GM18508 (cell line): ENCODE data around the gene CHGA.

Source experiments
- ATAC-seq: cut with Tn5 transposase; IDR thresholded peaks from one replicate; pipeline ENCODE4 v1.9.1; 2021; ENCODE audit warnings: moderate number of reproducible peaks; ENCODE audit not compliant: insufficient read depth, unreplicated experiment

The CHGA gene

DNA sequence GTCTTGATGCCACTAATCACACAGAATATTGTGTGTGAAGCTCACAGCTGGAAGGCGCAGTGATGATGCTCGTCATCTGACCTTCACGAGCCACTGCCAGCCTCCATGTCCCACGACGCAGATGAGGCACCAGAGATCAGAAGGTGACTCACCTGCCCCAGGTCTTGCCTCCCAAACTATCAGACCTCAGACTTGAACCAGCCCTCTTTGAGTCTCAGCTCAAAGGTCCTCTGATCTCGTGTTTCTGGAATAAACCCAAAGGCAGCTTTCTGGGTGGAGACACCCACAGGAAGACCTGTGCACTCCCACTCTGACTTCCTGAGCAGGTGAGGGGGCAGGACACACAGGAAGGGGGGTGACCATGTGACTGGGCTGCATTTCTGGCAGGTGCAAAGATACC lies 19.6 kb upstream of the CHGA start:
- no peak for ATAC-seq

DNA sequence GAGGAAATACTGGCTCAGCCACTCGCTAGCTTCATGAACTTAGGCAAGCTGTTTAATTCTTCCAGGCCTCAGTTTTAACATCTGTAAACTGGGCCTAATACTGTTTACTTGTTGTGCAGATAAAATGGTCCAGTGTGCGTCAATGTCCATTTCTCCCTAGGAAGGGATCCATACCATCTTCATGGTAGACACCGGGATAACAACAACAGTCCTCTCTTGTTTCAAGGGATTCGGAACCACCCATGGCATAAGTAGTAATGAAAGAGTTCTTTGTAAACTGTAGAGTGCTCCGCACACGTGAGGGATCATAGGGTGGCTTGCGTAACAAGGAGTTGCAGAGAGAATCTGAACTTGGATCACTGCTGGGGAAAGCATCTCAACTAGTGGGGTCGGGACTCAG lies 17.3 kb upstream of the CHGA start:
- no peak for ATAC-seq

DNA sequence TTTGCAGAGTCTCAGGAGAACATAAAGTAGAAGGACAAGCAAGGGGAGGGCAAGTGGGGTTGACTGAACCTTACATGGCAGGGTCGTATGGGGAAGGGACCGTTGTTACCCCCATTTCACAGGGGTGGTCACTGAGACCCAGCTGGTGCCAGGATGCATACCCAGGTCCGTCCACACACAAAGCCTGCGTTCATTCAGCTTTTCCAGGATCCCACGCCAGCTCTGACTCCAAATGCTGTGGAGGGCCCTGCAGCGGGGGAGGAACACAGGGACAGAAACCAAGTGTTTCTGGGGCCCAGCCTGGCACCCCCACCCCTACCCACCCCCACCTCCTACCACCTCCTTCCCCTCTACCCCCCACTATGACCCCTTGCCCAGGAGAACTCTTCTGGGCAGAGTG lies 16.5 kb upstream of the CHGA start:
- ATAC-seq = no peak

DNA sequence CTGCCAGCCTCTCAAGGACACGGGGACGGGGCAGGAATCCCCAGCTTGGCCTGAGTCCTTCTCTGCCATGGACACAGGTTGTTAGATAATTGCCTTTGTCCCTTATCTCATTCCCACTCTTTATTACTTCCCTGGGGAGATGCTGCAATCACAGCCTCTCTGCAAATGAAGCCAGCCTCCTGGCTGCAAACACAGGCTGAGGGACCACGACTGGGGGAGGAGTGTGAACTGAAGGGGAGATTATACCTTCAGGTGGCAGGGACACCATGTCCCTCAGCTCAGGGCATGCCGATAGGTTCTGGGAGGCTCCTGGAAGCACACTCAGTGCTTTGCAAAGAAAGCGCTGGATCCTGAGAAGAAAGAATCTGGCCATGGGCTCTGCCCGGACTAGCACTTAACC lies 16.1 kb upstream of the CHGA start:
- ATAC-seq = no peak

DNA sequence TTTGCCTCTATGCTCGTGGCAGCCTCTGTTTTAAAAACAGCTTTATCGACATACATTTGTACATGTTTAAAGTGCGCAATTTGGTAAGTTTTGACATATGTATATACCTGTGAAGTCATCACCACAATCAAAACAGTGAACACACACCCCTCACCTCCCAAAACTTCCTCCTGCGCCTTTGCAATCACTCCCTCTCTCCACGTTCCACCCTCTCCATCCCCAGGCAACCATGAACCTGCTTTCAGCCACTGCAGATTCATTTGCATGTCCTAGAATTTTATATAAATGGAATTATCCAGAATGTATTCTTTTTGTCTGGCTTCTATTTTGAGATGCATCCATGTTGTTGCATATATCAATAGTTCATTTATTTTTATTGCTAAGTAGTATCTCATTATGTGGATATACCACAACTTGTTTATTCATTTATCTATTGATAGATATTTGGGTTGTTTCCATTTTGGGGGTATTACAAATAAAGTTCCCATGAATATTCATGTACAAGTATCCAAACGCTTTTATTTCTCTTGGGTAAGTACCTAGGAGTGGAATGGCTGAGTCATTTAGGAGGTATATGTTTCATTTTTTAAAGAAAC lies 15.5 kb upstream of the CHGA start:
- no peak for ATAC-seq

DNA sequence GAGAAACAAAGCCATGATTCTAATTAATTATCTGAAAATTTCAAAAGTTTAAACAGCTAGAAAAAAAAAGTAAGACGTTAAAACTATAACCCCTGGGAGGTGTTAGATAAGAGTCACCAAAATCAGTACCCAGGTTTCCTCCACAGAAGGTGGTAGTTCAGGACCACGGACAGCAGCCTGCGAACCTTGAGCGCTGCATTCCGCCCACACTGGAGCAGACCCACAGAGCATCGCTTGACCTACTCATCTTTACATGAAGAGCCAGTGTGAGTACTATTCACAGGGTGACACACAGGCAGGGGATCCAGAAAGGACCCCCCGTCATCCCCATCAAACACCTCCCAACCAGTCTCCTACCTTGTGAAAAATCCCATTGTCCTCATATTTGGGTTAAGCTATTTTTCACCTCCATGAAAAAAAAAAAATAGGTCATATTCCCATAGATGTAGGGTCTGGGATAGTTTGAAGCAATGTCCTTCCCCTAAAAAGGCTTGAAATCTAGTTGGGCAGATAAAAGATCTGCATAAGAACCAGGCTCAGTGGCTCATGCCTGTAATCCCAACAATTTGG lies 8.8 kb upstream of the CHGA start:
- no peak for ATAC-seq

DNA sequence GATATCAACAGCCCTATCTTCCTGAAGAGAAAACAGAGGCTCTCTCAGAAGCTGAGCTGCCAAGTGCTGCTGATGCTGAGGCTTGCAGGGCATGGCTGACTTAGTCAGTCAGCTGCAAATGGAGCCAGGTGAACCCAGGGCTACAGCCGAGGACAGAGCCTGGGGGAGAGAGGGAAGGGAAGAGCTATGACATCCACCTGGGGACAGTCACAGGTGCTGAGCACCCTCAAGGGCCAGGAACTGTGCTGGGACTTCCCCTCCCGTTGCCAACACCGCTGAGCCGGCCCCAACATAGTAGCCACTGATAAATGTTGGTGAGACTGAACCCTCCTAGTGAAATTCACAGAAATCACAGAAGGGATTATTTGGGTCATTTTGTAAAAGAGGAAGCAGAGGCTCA lies 6.7 kb upstream of the CHGA start:
- ATAC-seq = no peak

DNA sequence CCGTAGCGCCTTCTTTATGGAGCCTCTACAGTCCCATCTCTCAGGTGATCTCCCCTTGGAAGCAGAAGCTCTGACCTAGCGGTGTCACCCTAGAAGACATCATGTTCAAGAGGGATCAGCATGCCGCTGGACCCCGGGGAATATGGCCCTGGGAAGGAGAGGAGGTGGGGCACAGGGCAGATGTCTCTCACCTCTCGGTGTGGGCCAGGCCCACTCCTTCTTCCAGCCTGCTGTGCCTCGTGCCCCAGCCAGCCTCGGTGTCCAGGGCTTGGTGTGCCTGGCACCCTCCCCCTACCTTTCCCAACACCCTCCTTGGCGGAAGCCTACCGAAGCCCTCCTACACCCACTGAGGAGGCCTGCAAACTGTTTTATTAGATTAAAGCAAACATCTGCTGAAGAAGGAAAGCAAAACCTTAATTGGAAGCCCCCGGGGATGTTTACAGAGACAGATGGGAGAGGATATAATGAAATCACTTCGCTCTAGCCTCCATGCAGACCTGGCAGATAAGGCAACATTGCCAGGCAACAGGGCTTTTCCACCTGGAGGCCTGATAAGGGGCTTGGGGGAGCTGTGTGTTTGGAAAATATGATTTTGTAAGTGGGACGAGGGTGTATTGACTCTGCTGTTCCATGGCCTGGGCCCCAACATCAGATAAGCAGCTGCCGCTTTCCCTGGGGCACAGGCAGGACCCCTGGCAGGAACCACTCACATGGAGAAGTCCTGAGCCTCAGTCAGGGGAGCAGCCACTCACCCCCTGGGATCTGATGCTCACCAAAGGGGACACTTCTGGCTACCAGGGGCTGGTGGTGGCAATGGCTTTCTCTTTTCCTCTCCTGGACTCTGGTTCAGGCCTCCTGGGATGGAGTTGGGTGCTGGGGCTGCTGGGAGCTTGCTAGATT lies 5.7 kb upstream of the CHGA start:
- no peak for ATAC-seq

DNA sequence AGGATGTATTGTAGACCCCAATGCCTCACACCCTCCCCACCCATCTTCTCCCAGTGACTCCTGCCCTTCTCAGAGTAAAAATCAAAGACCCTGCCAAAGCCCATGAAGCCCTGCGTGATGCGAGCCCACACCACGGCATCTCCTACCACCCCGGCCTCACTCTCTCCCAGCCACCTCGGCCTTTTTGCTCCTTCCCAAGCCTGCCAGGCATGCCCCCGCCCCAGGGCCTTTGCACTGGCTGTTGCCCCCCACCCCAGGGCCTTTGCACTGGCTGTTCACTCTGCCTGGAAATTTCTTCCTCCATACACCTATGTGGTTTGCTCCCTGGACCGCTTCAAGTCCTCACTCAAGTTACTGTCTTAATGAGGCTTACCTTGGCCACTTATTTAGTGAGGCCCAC lies 5.0 kb upstream of the CHGA start:
- ATAC-seq = no peak

DNA sequence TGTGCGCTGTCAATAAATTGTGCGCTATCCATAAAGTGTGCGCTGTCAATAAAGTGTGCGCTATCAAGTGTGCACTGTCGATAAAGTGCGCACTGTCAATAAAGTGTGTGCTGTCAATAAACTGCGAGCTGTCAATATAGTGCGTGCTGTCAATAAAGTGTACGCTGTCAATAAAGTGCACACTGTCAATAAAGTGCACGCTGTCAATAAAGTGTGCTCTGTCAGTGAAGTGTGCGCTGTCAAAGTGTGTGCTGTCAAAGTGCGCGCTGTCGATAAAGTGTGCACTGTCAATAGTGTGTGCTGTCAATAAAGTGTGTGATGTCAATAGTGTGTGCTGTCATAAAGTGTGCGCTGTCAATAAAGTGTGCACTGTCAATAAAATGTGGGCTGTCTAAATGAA lies 2.9 kb upstream of the CHGA start:
- ATAC-seq = no peak

DNA sequence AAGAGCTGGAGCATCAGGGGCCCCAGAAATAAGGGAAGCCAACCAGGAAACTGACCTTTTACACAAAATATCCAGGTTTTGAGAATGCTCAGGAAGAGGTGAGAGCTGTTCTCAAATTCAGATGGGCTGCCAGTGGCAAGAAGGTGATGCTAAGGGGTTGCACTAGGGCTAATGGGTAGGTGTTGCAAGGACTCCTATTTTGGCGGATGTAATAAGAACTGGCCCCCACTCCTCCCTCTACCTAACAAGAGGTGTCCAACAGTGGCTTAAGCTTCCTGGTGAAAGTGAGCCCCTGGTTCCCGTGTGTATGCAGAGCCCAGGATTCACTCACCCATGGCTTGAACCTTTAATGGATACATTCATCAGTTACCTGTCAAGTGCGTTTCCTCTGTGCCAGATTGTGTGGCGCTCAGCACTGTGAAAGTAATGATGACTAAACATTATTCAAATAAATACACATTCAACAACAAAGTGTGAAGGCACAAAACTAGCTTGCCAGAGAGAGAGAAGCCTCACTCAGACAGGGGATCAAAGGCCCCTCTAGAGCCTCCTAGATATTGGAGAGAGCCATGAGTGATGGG lies 705 bp upstream of the CHGA start:
- ATAC-seq = no peak

DNA sequence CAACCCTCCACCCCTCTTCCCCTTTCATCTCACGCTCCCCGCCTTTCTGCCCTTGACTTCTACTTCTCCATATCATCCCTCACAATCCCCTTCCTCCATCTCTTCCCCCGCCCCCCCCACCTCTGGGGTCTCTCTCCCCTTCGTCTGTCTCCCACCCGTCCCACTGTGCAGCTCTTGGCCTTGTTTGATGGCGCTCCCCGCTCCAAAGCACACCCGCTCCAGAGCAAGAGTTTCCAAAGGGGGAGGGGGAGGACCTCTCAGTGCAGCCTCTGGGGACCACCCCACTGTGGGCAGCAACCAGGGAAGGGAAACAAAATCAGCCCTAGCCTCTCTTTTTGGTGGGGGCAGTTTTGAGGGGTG lies 774 bp downstream of the CHGA start:
- ATAC-seq = no peak

DNA sequence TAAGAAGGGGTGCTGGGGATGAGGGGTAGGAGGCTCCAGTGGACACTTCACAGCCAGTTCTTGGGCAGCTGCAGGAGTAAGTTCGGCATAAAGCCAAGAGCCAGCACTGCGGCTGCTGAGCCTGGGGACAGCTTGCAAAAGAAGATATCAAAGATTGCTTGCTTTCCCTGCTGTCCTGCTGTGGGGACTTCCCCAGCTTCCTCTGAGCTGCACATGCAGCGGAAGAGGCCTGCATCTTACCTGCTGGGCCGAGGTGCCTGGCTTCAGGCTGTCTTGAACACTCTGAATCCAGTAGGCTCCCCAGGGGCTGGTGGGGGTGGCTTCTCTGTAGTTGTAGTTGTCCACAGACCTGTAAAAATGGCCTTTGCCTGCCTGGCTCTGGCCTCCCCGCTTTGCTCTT lies 1.3 kb downstream of the CHGA start:
- ATAC-seq = no peak

DNA sequence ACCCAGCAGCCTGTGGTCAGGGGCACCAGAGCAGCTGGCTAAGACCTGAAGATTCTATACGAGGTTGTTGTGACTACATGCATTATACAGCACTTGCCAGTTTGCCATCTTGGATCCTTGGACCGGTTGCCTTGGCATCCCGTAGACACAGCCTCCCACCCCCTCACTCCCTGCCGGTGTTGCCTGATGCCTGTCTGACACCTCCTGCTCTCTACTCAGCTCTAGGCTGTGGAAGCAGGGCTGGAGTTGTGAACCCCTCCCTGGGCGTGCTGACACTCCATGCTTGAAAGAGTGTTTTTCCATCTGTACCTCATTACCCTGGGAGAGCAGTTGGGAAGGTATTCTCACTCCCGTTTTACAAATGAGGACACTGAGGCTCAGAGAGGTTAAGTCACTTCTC lies 2.5 kb downstream of the CHGA start:
- no peak for ATAC-seq

DNA sequence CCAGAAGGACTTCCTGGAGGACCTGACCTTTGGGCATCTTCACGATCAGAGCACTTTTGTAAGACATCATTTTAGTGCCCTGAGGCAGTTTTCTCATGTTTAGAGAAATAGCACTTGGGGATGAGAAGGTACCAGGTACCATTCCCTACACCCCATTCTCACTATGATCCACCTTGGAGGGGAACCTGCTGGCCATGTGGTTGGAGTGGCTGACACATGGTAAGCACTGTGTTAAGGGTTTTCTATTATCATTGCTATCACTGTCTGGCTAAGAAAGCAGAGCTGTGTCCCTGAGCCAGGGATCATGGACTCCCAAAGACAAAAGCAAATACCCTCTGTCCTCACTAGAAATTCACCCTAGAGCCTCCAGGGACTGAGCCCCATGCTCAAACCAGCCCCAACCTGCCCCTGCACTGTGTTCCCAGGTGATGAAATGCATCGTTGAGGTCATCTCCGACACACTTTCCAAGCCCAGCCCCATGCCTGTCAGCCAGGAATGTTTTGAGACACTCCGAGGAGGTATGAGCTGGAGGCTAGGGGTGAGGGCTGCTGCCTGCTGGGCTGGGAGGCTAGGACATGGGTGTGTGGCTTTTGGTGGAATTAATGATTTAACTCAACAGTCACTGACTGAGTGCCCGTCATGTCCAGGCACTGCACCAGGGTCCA lies 3.4 kb downstream of the CHGA start:
- no peak for ATAC-seq

DNA sequence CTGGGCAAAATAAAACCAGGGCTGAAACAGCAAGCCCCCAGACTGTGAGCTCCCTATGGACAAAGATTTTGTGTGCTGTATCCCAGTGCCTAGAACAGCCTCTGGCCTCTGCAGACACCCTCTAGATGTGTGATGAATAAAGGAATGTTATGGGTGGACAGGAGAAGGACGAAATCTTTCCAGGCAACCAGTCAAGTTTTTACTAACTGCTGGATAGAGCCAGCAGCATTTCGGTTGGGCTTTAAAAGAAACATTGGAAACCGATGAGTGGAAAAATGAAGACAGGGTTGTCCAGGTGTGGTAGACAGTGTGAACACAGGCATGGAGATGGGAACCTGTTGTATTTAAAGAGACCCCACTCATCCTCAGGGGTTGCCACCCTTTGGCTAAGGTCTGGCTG lies 4.0 kb downstream of the CHGA start:
- no peak for ATAC-seq

DNA sequence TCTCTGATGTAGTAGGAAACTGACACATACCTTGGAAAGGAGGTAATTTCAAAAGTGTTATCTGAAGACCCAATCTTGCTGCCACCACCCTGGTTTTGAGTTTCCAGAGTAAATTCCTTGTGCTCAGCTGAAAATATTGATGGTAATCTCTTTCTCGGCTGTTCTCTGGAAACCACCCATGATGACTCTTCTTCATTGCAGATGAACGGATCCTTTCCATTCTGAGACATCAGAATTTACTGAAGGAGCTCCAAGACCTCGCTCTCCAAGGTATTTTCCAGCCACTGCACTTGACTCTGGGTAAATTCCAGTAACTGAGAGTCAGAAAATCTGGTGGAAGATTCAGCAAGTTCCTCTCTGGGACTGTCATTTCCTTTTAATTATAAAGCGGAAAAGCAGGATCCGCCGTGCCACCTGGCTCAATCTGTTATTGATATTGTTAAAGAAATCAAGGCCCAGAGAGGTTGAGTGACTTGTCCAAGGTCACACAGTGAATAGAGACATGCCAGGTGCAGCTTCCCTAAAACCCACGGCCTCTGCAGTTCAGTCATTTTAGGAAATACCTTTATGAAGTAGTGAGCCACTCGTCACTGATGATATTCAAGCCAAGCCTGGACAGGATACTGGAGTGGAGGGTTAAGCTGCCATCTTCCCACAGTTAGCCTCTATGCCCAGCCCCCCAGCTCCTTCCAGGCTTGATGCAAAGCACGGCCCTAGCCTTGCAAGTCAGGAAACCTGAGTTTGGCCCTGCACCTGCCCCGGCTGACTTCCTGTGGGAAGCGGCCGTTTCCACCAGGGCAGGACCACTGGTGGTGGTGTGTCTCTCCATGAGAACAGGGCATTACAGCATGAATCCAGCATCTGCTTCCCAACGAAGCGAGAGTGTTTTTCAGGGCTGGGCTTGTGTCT lies 4.7 kb downstream of the CHGA start:
- ATAC-seq = no peak

DNA sequence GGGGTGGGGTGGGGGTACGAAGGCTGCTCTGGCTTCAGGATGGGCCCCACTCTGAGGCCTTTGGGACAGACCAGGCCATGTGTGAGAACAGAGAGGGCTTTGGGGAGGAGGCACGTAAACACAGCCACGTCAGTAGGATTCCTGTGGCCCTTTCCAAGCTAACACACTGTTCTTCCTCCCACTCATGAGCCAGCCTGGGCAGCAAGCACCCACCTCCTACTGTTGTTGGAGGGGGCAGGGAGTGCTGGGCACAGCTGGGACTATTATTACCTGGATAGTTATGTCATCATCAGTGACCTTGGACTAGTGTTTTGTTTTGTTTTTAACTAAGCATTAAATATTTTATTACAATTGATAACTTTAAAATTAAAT lies 5.3 kb downstream of the CHGA start:
- ATAC-seq = no peak

DNA sequence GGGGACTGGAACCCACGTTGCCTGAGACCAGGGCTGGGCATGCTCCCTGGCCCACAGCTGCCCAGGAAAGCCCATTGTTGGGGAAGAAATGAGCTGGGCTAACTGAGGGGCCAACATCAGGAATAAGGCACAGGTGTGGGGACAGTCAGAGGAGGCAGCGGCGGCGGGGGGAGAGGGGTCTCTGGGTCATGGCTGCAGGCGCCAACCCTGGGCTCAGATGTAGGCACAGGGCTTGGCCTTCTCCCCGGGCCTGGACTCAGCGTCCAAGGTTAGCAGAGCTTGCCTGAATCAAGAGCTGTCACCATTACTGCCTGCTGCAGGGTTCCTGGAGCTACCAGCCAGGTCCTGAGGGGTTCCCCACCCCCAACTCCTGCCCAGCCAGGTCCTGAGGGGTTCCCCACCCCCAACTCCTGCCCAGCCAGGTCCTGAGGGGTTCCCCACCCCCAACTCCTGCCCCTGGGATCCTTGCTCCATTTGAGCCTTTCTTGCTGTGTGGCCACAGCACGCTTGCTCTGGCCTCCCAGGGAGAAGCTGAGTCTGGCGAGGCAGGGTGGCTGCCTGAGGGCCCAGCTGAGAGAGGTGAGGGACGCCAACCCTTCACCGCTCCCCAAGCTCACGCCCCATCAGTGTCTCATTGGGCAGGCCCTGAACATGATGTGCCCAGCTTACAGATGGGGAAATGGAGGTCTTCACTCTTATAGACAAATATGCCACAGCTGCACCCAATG lies 6.2 kb downstream of the CHGA start:
- no peak for ATAC-seq
